GM12872 (cell line): ENCODE measurements around the gene SMIM1.

Experiments
- TF ChIP-seq, protein P1 (sequence below): IDR thresholded peaks from 3 replicates; pipeline ENCODE4 v1.5.1; 2011; ENCODE audit warnings: low read depth, mild to moderate bottlenecking, low read length, moderate library complexity; ENCODE audit not compliant: insufficient read depth

The SMIM1 gene

DNA sequence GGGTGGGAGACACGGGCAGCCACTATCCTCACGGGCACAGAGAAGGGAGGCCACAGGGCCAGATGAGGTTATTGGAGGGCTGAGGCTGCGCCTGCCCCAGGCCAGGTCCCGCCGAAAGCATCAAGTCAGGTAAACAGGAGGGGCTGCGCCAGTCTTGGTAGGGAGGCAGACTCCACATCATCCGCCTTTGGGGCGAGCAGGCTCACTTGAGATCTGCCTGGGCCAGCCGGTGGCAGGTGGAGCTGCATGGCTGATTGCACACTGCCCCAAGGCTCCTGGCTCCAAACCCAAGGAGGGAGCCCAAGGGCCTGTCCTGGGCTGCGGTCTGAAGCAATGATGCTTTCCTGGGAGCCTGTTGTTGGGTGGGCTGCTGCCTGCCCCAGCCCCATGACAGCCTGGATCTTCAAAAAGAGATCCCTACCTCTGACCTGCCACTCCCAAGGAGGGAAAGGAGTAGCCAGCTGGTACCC, 4.6 kb downstream of the SMIM1 start:
- TF ChIP-seq, protein P1, sequence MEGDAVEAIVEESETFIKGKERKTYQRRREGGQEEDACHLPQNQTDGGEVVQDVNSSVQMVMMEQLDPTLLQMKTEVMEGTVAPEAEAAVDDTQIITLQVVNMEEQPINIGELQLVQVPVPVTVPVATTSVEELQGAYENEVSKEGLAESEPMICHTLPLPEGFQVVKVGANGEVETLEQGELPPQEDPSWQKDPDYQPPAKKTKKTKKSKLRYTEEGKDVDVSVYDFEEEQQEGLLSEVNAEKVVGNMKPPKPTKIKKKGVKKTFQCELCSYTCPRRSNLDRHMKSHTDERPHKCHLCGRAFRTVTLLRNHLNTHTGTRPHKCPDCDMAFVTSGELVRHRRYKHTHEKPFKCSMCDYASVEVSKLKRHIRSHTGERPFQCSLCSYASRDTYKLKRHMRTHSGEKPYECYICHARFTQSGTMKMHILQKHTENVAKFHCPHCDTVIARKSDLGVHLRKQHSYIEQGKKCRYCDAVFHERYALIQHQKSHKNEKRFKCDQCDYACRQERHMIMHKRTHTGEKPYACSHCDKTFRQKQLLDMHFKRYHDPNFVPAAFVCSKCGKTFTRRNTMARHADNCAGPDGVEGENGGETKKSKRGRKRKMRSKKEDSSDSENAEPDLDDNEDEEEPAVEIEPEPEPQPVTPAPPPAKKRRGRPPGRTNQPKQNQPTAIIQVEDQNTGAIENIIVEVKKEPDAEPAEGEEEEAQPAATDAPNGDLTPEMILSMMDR = no peak

DNA sequence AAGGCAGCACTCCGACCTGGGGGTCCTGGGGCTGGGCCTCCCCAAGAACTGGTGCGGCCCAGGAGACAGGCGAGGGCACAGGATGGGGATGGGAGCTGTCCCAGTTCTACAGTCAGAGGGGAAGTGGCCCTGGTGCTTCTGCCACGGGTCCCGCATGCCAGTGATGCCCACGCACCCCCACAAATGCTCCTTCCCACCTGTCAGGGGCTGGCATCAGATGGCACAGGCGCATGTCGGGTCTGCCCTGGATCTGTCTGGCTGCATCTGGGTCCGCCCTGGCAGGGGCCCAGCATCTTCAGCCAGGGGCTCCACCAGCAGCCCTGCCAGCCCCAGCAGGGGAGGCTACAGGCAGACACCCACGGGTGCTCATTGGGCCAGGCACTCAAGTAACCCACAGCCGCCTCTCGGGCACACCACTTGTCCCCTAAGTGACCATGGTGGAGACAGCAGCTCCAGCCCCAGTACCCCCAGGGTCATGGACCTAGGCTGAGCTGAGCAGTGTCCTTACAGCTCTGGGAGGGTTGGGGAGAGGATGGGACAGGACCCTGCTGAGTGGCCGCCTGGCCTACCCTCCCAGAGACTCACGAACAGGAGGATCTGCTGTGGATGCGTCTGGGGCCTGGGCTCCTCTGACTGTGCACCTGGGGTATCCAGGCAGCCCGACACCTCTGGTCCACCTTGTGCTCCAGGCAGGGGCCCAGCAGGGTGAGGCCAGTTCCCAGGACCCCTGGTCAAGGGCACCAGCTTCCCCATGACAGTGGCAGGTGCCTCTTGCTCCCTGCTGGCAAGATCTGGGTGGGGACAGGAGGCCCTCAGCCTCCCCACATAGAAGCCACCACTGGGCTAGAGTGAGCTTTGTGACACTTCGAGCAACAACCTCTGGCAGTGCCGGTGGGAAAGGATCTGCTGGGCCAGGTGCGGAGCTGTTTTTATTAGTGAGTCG, 5.4 kb downstream of the SMIM1 start:
- TF ChIP-seq, protein P1 = no peak

DNA sequence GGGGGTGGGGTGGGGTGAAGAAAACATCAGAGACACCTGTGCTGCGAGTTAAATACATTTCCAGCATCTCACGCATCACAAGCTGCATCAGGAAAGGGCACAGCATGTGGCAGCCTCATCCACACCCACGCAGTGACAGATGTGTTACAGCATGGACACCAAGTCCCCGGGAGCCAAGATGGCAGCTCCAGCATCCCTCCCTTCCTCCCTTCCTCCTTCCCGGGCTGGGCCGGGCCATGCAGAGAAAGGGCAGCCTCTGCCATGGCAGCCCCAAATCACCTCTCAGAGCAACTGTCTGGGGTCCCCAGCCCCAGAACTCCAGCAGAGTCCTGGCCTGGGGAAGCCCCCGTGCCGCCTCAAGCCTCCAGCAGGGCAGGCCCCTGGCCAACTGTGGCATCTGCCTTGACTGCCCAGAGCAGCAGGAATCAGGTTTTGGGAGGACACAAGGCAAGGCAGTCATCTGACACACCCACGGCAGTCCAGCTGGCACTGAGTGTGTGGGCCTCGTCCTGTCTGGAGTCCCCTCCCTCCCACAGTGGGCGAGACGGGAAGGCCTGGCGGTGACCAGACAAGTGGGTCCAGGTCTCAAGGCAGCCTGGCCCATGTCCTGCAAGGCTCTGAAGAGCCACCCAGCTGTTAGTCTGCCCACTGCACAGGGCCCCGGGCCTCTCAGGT, 6.2 kb downstream of the SMIM1 start:
- TF ChIP-seq, protein P1 = no peak

DNA sequence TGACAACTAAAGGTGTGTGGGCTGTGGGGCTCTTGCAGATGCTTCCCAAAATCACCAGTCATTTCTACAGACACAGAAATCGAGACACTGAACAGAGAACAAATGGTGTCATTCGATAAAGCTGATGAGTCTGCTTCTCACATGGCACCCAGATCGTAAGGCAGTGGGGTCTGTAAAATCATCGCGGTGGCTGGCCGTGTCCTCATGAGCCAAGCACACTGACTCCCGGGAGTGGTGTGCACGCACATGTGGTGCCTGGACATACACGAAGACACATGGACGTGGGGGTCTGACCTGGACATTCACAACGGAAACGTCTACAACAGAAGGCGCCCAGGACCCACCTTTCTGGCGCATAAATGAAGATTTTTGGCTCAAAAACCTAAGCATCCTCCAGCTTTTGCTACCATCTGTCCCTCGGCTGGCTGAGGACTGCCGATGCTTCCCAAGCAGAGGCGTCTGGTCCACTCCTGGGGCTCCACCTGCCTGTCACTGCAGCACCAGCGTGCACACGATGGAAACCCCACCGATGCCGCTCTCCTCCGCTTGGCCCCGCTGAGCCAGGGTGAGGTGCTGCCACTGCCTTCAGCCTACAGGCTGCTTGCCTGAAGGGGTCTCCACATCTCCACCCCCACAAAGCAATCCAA, 6.8 kb downstream of the SMIM1 start:
- TF ChIP-seq, protein P1 = no peak

DNA sequence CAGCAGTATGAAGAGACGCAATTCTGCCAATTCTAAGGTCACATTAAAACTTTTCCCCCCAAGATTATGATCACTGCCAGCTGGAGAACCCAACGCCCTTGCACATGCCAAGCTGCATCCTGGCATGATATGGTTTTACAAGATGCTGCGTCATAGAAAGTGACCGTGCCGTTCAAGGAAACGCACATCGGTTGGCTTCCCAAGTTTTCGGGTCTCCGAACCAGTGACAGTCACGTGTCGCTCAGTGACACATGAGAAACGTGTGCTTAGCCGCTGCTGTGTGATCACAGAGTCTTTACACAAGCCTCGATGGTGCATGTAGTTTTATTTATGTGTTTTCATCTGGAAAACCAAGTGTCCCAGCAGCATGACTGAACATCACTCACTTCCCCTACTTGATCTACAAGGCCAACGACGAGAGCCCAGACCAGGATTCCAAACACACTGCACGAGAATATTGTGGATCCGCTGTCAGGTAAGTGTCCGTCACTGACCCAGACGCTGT, 7.4 kb downstream of the SMIM1 start:
- TF ChIP-seq, protein P1 = no peak

DNA sequence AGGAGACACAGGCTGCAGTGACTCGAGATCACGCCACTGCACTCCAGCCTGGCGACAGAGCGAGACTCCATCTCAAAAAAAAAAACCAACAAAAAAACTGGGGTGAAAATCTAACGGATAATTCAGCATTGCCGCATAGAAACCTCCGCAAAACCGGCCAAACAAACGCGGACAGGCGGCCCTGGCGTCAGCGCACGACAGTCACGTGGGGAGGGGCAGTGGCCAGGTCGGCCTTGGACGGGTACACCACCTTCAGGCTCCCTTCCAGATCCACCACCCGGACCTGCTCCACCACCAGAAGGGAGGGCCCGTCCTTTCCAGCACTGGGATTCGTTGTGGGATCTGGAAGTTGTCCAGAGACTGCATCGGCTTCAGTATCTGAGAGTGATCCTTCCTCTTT, 8.4 kb downstream of the SMIM1 start:
- TF ChIP-seq, protein P1 = no peak
